H1 (cell line): ENCODE results near the gene MYO16. TPM values are rescaled to one million over a fixed set of nuclear protein-coding genes. Genes with fewer than 3 reads are reported as not detected.

Source experiments
- polyA plus RNA-seq, 7 experiments: library from polyadenylated mRNA; depleted of rRNA in 3 of 7; stranded (reverse) in 5 of 7; unstranded in 2 of 7; fragments of >200 nt in 5 of 7; fragments of 200-250 nt in 2 of 7; gene quantifications; 1 replicate in 5 of 7; 2 replicates in 1 of 7; 4 replicates in 1 of 7; pipeline versions ENCODE4 v1.2.1 to v1.2.3, GENCODE V29; 2011 to 2013; ENCODE audit warnings: missing spikeins in 2 of 7, mixed read lengths in 2 of 7
- total RNA-seq: library from RNA; stranded (reverse); fragmentation: NEBNext Ultra II Directional; extraction: Animal tissue kit (Norgen Biotek cat#: 25700); gene quantifications from 2 replicates; pipeline ENCODE4 v1.2.1, GENCODE V29; 2021
- TF ChIP-seq, protein P1 (sequence below): fragments of 300-600 bp; sonication (generic); IDR thresholded peaks from 2 replicates; pipeline ENCODE4 v1.7.1; 2012; ENCODE audit warnings: low read length, moderate library complexity, mild to moderate bottlenecking, inconsistent platforms; ENCODE audit not compliant: insufficient replicate concordance

MYO16 gene
- total and polyA plus RNA-seq, 2 of the 8 experiments (the other 6 are each of a cell fraction or from before 2014, with no cell fraction given) = 0.02 to 0.22 TPM

- TF ChIP-seq, protein P1, sequence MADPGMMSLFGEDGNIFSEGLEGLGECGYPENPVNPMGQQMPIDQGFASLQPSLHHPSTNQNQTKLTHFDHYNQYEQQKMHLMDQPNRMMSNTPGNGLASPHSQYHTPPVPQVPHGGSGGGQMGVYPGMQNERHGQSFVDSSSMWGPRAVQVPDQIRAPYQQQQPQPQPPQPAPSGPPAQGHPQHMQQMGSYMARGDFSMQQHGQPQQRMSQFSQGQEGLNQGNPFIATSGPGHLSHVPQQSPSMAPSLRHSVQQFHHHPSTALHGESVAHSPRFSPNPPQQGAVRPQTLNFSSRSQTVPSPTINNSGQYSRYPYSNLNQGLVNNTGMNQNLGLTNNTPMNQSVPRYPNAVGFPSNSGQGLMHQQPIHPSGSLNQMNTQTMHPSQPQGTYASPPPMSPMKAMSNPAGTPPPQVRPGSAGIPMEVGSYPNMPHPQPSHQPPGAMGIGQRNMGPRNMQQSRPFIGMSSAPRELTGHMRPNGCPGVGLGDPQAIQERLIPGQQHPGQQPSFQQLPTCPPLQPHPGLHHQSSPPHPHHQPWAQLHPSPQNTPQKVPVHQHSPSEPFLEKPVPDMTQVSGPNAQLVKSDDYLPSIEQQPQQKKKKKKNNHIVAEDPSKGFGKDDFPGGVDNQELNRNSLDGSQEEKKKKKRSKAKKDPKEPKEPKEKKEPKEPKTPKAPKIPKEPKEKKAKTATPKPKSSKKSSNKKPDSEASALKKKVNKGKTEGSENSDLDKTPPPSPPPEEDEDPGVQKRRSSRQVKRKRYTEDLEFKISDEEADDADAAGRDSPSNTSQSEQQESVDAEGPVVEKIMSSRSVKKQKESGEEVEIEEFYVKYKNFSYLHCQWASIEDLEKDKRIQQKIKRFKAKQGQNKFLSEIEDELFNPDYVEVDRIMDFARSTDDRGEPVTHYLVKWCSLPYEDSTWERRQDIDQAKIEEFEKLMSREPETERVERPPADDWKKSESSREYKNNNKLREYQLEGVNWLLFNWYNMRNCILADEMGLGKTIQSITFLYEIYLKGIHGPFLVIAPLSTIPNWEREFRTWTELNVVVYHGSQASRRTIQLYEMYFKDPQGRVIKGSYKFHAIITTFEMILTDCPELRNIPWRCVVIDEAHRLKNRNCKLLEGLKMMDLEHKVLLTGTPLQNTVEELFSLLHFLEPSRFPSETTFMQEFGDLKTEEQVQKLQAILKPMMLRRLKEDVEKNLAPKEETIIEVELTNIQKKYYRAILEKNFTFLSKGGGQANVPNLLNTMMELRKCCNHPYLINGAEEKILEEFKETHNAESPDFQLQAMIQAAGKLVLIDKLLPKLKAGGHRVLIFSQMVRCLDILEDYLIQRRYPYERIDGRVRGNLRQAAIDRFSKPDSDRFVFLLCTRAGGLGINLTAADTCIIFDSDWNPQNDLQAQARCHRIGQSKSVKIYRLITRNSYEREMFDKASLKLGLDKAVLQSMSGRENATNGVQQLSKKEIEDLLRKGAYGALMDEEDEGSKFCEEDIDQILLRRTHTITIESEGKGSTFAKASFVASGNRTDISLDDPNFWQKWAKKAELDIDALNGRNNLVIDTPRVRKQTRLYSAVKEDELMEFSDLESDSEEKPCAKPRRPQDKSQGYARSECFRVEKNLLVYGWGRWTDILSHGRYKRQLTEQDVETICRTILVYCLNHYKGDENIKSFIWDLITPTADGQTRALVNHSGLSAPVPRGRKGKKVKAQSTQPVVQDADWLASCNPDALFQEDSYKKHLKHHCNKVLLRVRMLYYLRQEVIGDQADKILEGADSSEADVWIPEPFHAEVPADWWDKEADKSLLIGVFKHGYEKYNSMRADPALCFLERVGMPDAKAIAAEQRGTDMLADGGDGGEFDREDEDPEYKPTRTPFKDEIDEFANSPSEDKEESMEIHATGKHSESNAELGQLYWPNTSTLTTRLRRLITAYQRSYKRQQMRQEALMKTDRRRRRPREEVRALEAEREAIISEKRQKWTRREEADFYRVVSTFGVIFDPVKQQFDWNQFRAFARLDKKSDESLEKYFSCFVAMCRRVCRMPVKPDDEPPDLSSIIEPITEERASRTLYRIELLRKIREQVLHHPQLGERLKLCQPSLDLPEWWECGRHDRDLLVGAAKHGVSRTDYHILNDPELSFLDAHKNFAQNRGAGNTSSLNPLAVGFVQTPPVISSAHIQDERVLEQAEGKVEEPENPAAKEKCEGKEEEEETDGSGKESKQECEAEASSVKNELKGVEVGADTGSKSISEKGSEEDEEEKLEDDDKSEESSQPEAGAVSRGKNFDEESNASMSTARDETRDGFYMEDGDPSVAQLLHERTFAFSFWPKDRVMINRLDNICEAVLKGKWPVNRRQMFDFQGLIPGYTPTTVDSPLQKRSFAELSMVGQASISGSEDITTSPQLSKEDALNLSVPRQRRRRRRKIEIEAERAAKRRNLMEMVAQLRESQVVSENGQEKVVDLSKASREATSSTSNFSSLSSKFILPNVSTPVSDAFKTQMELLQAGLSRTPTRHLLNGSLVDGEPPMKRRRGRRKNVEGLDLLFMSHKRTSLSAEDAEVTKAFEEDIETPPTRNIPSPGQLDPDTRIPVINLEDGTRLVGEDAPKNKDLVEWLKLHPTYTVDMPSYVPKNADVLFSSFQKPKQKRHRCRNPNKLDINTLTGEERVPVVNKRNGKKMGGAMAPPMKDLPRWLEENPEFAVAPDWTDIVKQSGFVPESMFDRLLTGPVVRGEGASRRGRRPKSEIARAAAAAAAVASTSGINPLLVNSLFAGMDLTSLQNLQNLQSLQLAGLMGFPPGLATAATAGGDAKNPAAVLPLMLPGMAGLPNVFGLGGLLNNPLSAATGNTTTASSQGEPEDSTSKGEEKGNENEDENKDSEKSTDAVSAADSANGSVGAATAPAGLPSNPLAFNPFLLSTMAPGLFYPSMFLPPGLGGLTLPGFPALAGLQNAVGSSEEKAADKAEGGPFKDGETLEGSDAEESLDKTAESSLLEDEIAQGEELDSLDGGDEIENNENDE = no peak
Measured at GRCh38 chr13:108595436-108596274, 33.8 kb upstream of the MYO16 start (continued).
